ENCODE data around the gene TYROBP. TPM values are rescaled to one million over a fixed set of nuclear protein-coding genes. Genes with fewer than 3 reads are reported as not detected.

TYROBP gene
- total RNA-seq, 1 experiment from 2014 or later: not detected

GRCh38 chr19:35949131-35949530 is 41.0 kb upstream of the TYROBP start:
- POLR2A ChIA-PET (ENCODE audit: low non-redundant PET): no interaction called here

GRCh38 chr19:35946203-35946602 is 38.1 kb upstream of the TYROBP start:
- no peak for DNase-seq (ENCODE audit: low spot score)

More at GRCh38 chr19:35949131-35949530, 41.0 kb upstream of the TYROBP start:
- Histone ChIP-seq H3K27me3 (replicated peaks; ENCODE audit: insufficient read depth, low read depth, low read length, poor library complexity) (no peaks in the 10 kb centered on the region), H3K27ac (ENCODE audit: low read depth, low read length, poor library complexity, severe bottlenecking) (no peak overlapping the region), H3K9me3 (ENCODE audit: low read depth, low read length, poor library complexity, severe bottlenecking) (no peaks in the 10 kb centered on the region), H3K4me3 (ENCODE audit: low read depth, low read length, poor library complexity, severe bottlenecking) (no peak overlapping the region), H3K36me3 (ENCODE audit: insufficient read depth, low read length, poor library complexity, severe bottlenecking) (no peaks in the 10 kb centered on the region), H3K4me1 (ENCODE audit: insufficient read depth, low read length, poor library complexity, severe bottlenecking) (no peaks in the 10 kb centered on the region)
- intact Hi-C loops (cut with micrococcal nuclease; ENCODE audit: unreplicated experiment): no loop called here
- TF ChIP-seq EZH2 (IDR thresholded peaks at IDR 0.05; ENCODE audit: borderline replicate concordance, low read depth, low read length, poor library complexity, severe bottlenecking) (no peak), CTCF (conservative IDR thresholded peaks at IDR 0.05; ENCODE audit: low read depth, low read length) (no peak)
- no TSS peak for BruUV-seq (replicated peaks)
- no peak for DNase-seq (ENCODE audit: low spot score)
- CTCF ChIA-PET: no interaction called here

GRCh38 chr19:35945121-35945790 is 37.2 kb upstream of the TYROBP start:
- Histone ChIP-seq H3K9me3 (ENCODE audit: low read depth, low read length, poor library complexity, severe bottlenecking) (no peaks in the 10 kb centered on the region), H3K27ac (ENCODE audit: low read depth, low read length, poor library complexity, severe bottlenecking) (no peak overlapping the region), H3K4me1 (ENCODE audit: insufficient read depth, low read length, poor library complexity, severe bottlenecking) (no peaks in the 10 kb centered on the region), H3K4me3 (ENCODE audit: low read depth, low read length, poor library complexity, severe bottlenecking) (no peak overlapping the region), H3K36me3 (ENCODE audit: insufficient read depth, low read length, poor library complexity, severe bottlenecking) (no peaks in the 10 kb centered on the region), H3K27me3 (replicated peaks; ENCODE audit: insufficient read depth, low read depth, low read length, poor library complexity) (no peaks in the 10 kb centered on the region)
- intact Hi-C loops (cut with micrococcal nuclease; ENCODE audit: unreplicated experiment): no loop called here
- BruUV-seq (replicated peaks): no TSS peak
- no peak for TF ChIP-seq CTCF (conservative IDR thresholded peaks at IDR 0.05; ENCODE audit: low read depth, low read length)
- no peak for TF ChIP-seq EZH2 (IDR thresholded peaks at IDR 0.05; ENCODE audit: borderline replicate concordance, low read depth, low read length, poor library complexity, severe bottlenecking)
- CTCF ChIA-PET: no interaction called here
- POLR2A ChIA-PET (ENCODE audit: low non-redundant PET): no interaction called here
- no peak for DNase-seq (ENCODE audit: low spot score)

More at GRCh38 chr19:35946203-35946602, 38.1 kb upstream of the TYROBP start:
- ChIA-PET CTCF (no interaction called here), POLR2A (ENCODE audit: low non-redundant PET) (no interaction called here)
- Histone ChIP-seq H3K36me3 (ENCODE audit: insufficient read depth, low read length, poor library complexity, severe bottlenecking) (no peaks in the 10 kb centered on the region), H3K4me3 (ENCODE audit: low read depth, low read length, poor library complexity, severe bottlenecking) (no peak overlapping the region), H3K27ac (ENCODE audit: low read depth, low read length, poor library complexity, severe bottlenecking) (no peak overlapping the region), H3K4me1 (ENCODE audit: insufficient read depth, low read length, poor library complexity, severe bottlenecking) (no peaks in the 10 kb centered on the region), H3K27me3 (replicated peaks; ENCODE audit: insufficient read depth, low read depth, low read length, poor library complexity) (no peaks in the 10 kb centered on the region), H3K9me3 (ENCODE audit: low read depth, low read length, poor library complexity, severe bottlenecking) (no peaks in the 10 kb centered on the region)
- intact Hi-C loops (cut with micrococcal nuclease; ENCODE audit: unreplicated experiment): no loop called here
- TF ChIP-seq CTCF (conservative IDR thresholded peaks at IDR 0.05; ENCODE audit: low read depth, low read length) (no peak), EZH2 (IDR thresholded peaks at IDR 0.05; ENCODE audit: borderline replicate concordance, low read depth, low read length, poor library complexity, severe bottlenecking) (no peak)
- no TSS peak for BruUV-seq (replicated peaks)
